GM21390 (cell line): ENCODE results near the gene ALDH8A1.

Experiments used
- ATAC-seq: cut with Tn5 transposase; IDR thresholded peaks from one replicate; pipeline ENCODE4 v1.9.1; 2021; ENCODE audit not compliant: unreplicated experiment

Gene ALDH8A1

GRCh38 chr6:134951494-134952263 is 1.8 kb upstream of the ALDH8A1 start:
- ATAC-seq = no peak

- ATAC-seq = no peak
These were observed 581 bp upstream of the ALDH8A1 start for GRCh38 chr6:134950482-134950881.

GRCh38 chr6:134948691-134949090 is 1.2 kb downstream of the ALDH8A1 start:
- ATAC-seq = no peak

GRCh38 chr6:134948142-134948541 is 1.8 kb downstream of the ALDH8A1 start:
- no peak for ATAC-seq

GRCh38 chr6:134945045-134945444 is 4.9 kb downstream of the ALDH8A1 start:
- no peak for ATAC-seq

- ATAC-seq = no peak
These were observed 6.3 kb downstream of the ALDH8A1 start for GRCh38 chr6:134943522-134944111.

GRCh38 chr6:134938896-134939295 is 11.0 kb downstream of the ALDH8A1 start:
- ATAC-seq = peak; percentile 70

- ATAC-seq = no peak
These were observed 12.5 kb downstream of the ALDH8A1 start for GRCh38 chr6:134937426-134937825.

- no peak for ATAC-seq
These were observed 13.0 kb downstream of the ALDH8A1 start for GRCh38 chr6:134936931-134937330.

GRCh38 chr6:134936476-134936875 is 13.4 kb downstream of the ALDH8A1 start:
- ATAC-seq = no peak

GRCh38 chr6:134934793-134935485 is 15.0 kb downstream of the ALDH8A1 start:
- no peak for ATAC-seq

- no peak for ATAC-seq
These were observed 17.1 kb downstream of the ALDH8A1 start for GRCh38 chr6:134932535-134933470.

- ATAC-seq = no peak
These were observed 17.8 kb downstream of the ALDH8A1 start for GRCh38 chr6:134932098-134932497.

GRCh38 chr6:134930463-134930862 is 19.4 kb downstream of the ALDH8A1 start:
- no peak for ATAC-seq

GRCh38 chr6:134928151-134928900 is 21.6 kb downstream of the ALDH8A1 start:
- ATAC-seq = no peak

GRCh38 chr6:134925800-134926199 is 24.1 kb downstream of the ALDH8A1 start:
- no peak for ATAC-seq

GRCh38 chr6:134921721-134922261 is 28.1 kb downstream of the ALDH8A1 start:
- no peak for ATAC-seq

GRCh38 chr6:134921276-134921675 is 28.6 kb downstream of the ALDH8A1 start:
- no peak for ATAC-seq

GRCh38 chr6:134920422-134920821 is 29.5 kb downstream of the ALDH8A1 start:
- no peak for ATAC-seq

GRCh38 chr6:134918418-134918961 is 31.4 kb downstream of the ALDH8A1 start:
- no peak for ATAC-seq
